Glomerular endothelial cell (primary cell): ENCODE data around the gene RFX1. TPM values are rescaled to one million over a fixed set of nuclear protein-coding genes. Genes with fewer than 3 reads are reported as not detected.

Experiments used
- DNase-seq: peaks from one replicate; pipeline ENCODE4 v3.0.0-alpha.2; 2011; ENCODE audit warnings: low read depth, low spot score; ENCODE audit errors: extremely low read depth
- total RNA-seq: library from RNA; depleted of rRNA; stranded (reverse); fragments of >200 nt; gene quantifications from 2 replicates; pipeline ENCODE4 v1.2.3, GENCODE V29; 2015

Gene RFX1
- total RNA-seq, 1 donor from 2014 or later, result 8.2 TPM

GRCh38 chr19:13962699-13963602 lies 43.2 kb downstream of the RFX1 start:
- DNase-seq, result no peak

GRCh38 chr19:13961826-13962698 lies 44.1 kb downstream of the RFX1 start:
- DNase-seq, result no peak

- no peak for DNase-seq
Observed at GRCh38 chr19:13960863-13961784, 45.0 kb downstream of the RFX1 start.

- no peak for DNase-seq
Observed at GRCh38 chr19:13959962-13960862, 45.9 kb downstream of the RFX1 start.

- no peak for DNase-seq
Observed at GRCh38 chr19:13959141-13959961, 46.8 kb downstream of the RFX1 start.

GRCh38 chr19:13958043-13958442 lies 48.1 kb downstream of the RFX1 start:
- no peak for DNase-seq

GRCh38 chr19:13957051-13957450 lies 49.1 kb downstream of the RFX1 start:
- no peak for DNase-seq

GRCh38 chr19:13956365-13956744 lies 49.8 kb downstream of the RFX1 start:
- DNase-seq, result no peak

GRCh38 chr19:13955662-13956364 lies 50.3 kb downstream of the RFX1 start:
- DNase-seq, result no peak

GRCh38 chr19:13954185-13954584 lies 51.9 kb downstream of the RFX1 start:
- DNase-seq, result no peak

- no peak for DNase-seq
Observed at GRCh38 chr19:13952931-13953531, 53.1 kb downstream of the RFX1 start.

- DNase-seq, result peak; percentile 91
Observed at GRCh38 chr19:13952154-13952930, 53.8 kb downstream of the RFX1 start, which contains the start of gene DCAF15. DCAF15 (plus strand) TSS chr19:13952509; CDS start chr19:13952513, 4 bp downstream.

- DNase-seq, result no peak
Observed at GRCh38 chr19:13951799-13952153, 54.3 kb downstream of the RFX1 start.

GRCh38 chr19:13951043-13951442 lies 55.1 kb downstream of the RFX1 start:
- DNase-seq, result no peak

- no peak for DNase-seq
Observed at GRCh38 chr19:13946414-13946813, 59.7 kb downstream of the RFX1 start.

GRCh38 chr19:13942023-13942684 lies 64.0 kb downstream of the RFX1 start:
- DNase-seq, result no peak
